Epithelial cell of esophagus (primary cell): ENCODE measurements around the gene STX3.

Experiments used
- DNase-seq: peaks from one replicate; pipeline ENCODE4 v3.0.0; 2010; ENCODE audit warnings: low read depth
- H3K4me3 ChIP-seq: 2 replicates; pipeline ENCODE4 v1.5.1; 2011; ENCODE audit warnings: mild to moderate bottlenecking, low read length, control low read depth
- TF ChIP-seq, protein P1 (sequence below): IDR thresholded peaks from 2 replicates; pipeline ENCODE4 v1.5.1; 2011; ENCODE audit warnings: low read depth, mild to moderate bottlenecking, low read length, control low read depth, inconsistent platforms; ENCODE audit not compliant: insufficient read depth; ENCODE audit errors: missing control alignments

STX3 gene

DNA sequence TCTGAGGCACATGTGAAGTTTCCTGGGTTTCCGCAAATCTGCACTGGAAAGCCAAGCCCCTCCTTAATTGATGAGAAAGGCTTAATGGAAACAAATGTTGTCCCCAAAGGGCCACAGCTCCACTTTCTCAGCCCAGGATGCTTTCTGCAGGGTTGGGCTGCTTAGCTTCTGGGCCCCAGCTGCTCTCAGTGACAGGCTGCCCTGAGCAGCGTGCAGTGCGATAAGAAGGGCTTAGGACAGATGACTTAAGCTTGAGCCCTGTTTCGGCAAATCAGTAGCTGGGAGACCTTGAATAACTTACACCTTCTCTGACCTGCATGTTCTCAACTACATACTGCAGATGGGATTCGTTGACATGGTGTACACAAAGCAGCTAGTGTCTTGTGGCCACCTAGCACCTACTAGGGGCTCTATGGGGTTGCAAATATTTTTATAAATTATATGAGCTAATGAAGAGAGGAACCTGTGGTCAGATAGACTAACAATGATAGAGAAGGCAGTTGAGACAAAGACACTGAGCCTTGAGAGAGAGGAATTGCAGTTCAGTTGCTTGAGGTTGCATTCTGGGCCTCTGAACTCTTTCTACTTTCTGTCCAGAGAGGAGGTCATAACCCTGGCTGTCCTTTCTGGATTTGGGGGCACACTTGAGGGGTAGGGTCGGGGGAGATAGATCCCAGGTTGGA, 11.5 kb downstream of the STX3 start:
- H3K4me3 ChIP-seq: no peak overlapping the region
- TF ChIP-seq, protein P1, sequence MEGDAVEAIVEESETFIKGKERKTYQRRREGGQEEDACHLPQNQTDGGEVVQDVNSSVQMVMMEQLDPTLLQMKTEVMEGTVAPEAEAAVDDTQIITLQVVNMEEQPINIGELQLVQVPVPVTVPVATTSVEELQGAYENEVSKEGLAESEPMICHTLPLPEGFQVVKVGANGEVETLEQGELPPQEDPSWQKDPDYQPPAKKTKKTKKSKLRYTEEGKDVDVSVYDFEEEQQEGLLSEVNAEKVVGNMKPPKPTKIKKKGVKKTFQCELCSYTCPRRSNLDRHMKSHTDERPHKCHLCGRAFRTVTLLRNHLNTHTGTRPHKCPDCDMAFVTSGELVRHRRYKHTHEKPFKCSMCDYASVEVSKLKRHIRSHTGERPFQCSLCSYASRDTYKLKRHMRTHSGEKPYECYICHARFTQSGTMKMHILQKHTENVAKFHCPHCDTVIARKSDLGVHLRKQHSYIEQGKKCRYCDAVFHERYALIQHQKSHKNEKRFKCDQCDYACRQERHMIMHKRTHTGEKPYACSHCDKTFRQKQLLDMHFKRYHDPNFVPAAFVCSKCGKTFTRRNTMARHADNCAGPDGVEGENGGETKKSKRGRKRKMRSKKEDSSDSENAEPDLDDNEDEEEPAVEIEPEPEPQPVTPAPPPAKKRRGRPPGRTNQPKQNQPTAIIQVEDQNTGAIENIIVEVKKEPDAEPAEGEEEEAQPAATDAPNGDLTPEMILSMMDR: no peak

DNA sequence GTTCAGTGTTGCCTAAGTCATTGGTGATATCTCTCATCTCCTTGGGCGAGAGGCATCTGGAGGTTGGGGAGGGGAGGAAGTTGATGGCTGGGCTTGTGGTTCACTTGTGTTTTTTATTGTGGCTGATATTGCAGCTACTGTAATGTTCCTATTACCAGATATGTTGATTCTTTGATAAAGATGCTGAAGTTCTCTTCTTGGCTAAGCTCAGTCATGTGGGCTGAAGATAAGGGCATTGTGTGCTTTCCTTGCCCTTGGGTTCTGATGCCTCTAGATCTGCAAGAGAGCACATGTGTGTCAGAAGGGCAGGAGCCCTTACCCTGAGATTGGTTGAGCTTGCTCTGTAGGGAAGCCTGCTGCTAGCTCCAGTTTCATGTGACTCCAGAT, 12.0 kb downstream of the STX3 start:
- TF ChIP-seq, protein P1: no peak
- H3K4me3 ChIP-seq: no peak overlapping the region
- DNase-seq: no peak

More for the DNA sequence above, 11.5 kb downstream of the STX3 start:
- DNase-seq: no peak

DNA sequence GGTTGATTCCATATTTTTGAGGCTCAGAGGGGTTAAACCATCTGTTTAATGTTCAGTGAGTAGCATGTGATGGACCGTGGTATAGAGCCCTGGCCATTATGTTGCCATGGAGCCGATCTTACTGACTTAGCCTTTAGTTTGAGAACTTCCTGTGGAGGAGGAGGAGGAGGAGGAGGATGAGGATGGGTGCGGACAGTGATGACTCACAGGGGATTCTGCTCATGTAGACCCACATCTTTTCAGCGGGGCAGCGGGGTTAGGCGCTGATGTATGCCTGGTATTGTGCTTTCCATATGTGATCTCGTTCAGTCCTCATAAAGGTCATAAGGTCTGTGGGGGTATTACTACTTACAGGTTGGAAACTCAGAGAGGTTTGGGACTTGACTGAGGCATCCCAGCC, 13.9 kb downstream of the STX3 start:
- DNase-seq: no peak
- TF ChIP-seq, protein P1: no peak
- no peak overlapping the region for H3K4me3 ChIP-seq

DNA sequence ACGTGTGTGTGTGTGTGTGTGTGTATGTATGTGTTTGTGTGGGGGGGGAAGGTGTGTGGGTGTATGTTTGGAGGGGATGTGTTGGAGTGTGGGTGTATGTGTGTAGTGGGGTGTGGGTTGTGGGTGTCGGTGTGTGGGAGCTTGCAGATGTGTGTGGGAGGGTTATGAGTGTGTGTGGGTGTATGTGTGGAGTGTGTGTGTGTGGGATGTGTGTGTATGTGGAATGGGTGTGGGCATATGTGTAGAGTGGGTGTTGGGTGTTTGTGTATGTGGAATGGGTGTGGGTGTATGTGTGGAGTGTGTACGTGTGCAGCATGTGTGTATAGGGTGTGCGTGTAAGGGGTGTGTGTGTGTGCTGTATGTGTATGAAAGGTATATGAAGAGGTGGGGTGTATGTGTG, 14.7 kb downstream of the STX3 start:
- DNase-seq: no peak
- TF ChIP-seq, protein P1: no peak
- no peak overlapping the region for H3K4me3 ChIP-seq

DNA sequence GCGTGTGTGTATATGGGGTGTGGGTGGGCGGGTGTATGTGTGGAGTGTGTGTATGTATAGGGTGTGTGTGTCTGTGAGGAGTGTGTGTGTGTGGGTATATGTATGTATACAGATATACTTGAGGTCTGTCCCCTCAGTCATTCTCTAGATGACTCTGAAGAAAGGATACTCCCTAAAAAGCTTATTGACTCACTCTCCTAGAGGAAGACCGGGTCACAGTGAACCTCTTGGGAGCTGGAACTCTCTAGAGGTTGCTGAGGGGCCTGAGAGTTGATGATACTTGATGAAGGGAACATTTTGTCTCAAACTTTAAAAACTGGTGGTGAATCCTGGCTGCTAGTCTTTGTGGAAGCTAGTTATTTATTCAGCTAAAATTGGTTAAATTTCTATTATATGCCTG, 15.1 kb downstream of the STX3 start:
- TF ChIP-seq, protein P1: no peak
- H3K4me3 ChIP-seq: no peak overlapping the region
- no peak for DNase-seq

DNA sequence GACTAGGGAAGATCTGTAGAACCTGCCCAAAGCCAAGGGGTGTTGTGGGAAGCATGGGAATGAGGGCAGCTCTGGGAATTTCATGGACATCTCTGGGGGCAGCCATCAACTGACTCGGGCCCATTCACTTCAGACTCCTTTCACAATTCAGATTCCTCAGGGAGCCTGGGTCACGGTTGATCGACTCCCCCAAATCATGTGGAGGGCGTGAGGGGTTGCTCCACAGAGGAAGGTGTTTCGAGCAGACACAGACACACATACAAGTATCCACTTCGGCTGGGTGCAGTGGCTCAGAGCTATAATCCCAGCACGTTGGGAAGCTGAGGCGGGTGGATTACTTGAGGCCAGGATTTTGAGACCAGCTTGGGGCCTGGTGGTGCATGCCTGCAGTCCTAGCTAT, 15.7 kb downstream of the STX3 start:
- DNase-seq: no peak

DNA sequence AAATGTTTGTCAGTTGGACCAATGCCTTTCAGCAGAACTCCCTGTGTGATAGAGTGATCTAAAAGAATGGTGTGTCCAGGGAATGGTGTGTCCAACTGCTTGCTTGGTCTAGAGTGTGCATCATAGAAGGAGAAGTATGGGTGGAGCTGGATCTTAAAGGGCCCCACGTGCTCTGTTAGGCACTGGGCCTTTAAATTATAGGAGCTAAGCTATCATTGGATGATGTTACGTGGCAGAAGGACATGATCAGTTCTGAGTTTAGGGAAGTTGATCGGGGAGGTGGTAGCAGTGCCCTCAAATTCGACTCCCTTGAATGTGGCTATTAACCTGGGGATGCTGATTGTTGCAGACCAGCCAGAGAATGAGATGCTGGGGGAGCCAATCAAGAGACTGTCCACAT, 16.4 kb downstream of the STX3 start:
- no peak for DNase-seq
- TF ChIP-seq, protein P1: no peak
- H3K4me3 ChIP-seq: no peak overlapping the region

More for the DNA sequence above, 15.7 kb downstream of the STX3 start:
- no peak overlapping the region for H3K4me3 ChIP-seq
- TF ChIP-seq, protein P1: no peak
